A549 (cell line): Measurements from ENCODE around the gene TPCN2. TPM values are rescaled to one million over a fixed set of nuclear protein-coding genes. Genes with fewer than 3 reads are reported as not detected.

ENCODE experiments used
- ATAC-seq, 2 experiments: fragments of 200-7000 bp in 1 of 2; fragments of >200 bp in 1 of 2; cut with Nextera tagmentation in 1 of 2; cut with Tn5 transposase in 1 of 2; 3 replicates each; pipeline versions ENCODE4 v1.8.0 to v1.9.1; 2018 to 2020; ENCODE audit warnings: mild to moderate bottlenecking in 1 of 2, moderate library complexity in 1 of 2
- CTCF ChIA-PET: fragments of 300-600 bp; sonication (Branson Sonifier 250); formaldehyde crosslinking; extraction: SDS; loops from one replicate; lab custom pipeline; 2021; ENCODE audit warnings: antibody characterized with exemption, inconsistent platforms; lab: Yijun Ruan, JAX
- POLR2A ChIA-PET: fragments of 350-600 bp; formaldehyde crosslinking; extraction: SDS; loops from one replicate; lab custom pipeline; 2021; ENCODE audit warnings: antibody characterized with exemption, inconsistent platforms; lab: Yijun Ruan, JAX
- DNase-seq, 2 experiments: peaks; one replicate each; pipeline versions ENCODE4 v3.0.0 to v3.0.0-alpha.2; 2011 to 2016; ENCODE audit warnings: low read depth in 1 of 2, low spot score in 1 of 2
- FAIRE-seq: peaks from 2 replicates; lab custom pipeline; 2011; peaks lifted over from hg19 to GRCh38; lab: Jason Lieb, UNC
- H3K27ac ChIP-seq, 2 experiments: fragments of >200 bp; sonication (Bioruptor Twin); formaldehyde crosslinking; 3 replicates each; pipeline ENCODE4 v1.5.1; 2016 to 2017
- H3K4me1 ChIP-seq: fragments of >200 bp; sonication (Bioruptor Twin); formaldehyde crosslinking; 3 replicates; pipeline ENCODE4 v1.6.1; 2016
- H3K4me2 ChIP-seq: fragments of >200 bp; sonication (Bioruptor Twin); formaldehyde crosslinking; 3 replicates; pipeline ENCODE4 v1.6.1; 2016
- H3K4me3 ChIP-seq: fragments of >200 bp; sonication (Bioruptor Twin); formaldehyde crosslinking; 3 replicates; pipeline ENCODE4 v1.5.1; 2016
- H3K9me3 ChIP-seq: fragments of >200 bp; sonication (Bioruptor Twin); formaldehyde crosslinking; 3 replicates; pipeline ENCODE4 v1.6.1; 2016
- BHLHE40 ChIP-seq: IDR thresholded peaks from 2 replicates; pipeline ENCODE4 v1.6.1; 2012; ENCODE audit warnings: low read depth, low read length, inconsistent platforms
- CEBPB ChIP-seq, 2 experiments: fragments of >200 bp in 1 of 2; sonication (Bioruptor Twin) in 1 of 2; formaldehyde crosslinking in 1 of 2; IDR thresholded peaks; 2 replicates each; pipeline ENCODE4 v1.6.1; 2012 to 2016
- E2F6 ChIP-seq: IDR thresholded peaks from 2 replicates; pipeline ENCODE4 v1.6.1; 2012; ENCODE audit warnings: low read depth, borderline replicate concordance
- ESRRA ChIP-seq: fragments of 150-350 bp; IDR thresholded peaks from 2 replicates; pipeline ENCODE4 v1.6.1; 2014; ENCODE audit warnings: mild to moderate bottlenecking, low read length, borderline replicate concordance
- FOSL2 ChIP-seq, 2 experiments: fragments of 450-650 bp in 1 of 2; fragments of >200 bp in 1 of 2; sonication (Bioruptor Twin) in 1 of 2; formaldehyde crosslinking; IDR thresholded peaks; 2 replicates each; pipeline versions ENCODE4 v1.5.0 to v1.6.1; 2016 to 2020; ENCODE audit warnings: mild to moderate bottlenecking in 1 of 2, moderate library complexity in 1 of 2
- FOXS1 ChIP-seq: fragments of 250-450 bp; sonication (Bioruptor Pico); IDR thresholded peaks from 2 replicates; pipeline ENCODE4 v1.5.0; 2020; ENCODE audit warnings: mild to moderate bottlenecking, moderate library complexity
- HDAC2 ChIP-seq: fragments of 200-600 bp; sonication (generic); IDR thresholded peaks from 2 replicates; pipeline ENCODE4 v1.6.1; 2016
- HOXA7 ChIP-seq: fragments of 250-450 bp; sonication (Bioruptor Pico); IDR thresholded peaks from 2 replicates; pipeline ENCODE4 v1.5.0; 2020; ENCODE audit warnings: mild to moderate bottlenecking, moderate library complexity
- HOXB13 ChIP-seq: fragments of 250-450 bp; sonication (Bioruptor Pico); IDR thresholded peaks from 2 replicates; pipeline ENCODE4 v1.5.0; 2020; ENCODE audit warnings: low read depth, mild to moderate bottlenecking, moderate library complexity
- JUN ChIP-seq, 2 experiments: fragments of >200 bp; sonication (Bioruptor Twin); formaldehyde crosslinking; IDR thresholded peaks; 2 replicates in 1 of 2; 3 replicates in 1 of 2; pipeline ENCODE4 v1.6.1; 2016 to 2017
- KDM1A ChIP-seq: fragments of 200-600 bp; sonication (generic); IDR thresholded peaks from 2 replicates; pipeline ENCODE4 v1.6.1; 2016; ENCODE audit warnings: low read depth, mild to moderate bottlenecking
- KDM5A ChIP-seq: fragments of 200-600 bp; sonication (generic); IDR thresholded peaks from 2 replicates; pipeline ENCODE4 v1.6.1; 2016; ENCODE audit warnings: antibody characterized with exemption, mild to moderate bottlenecking
- MAFK ChIP-seq: fragments of 450-650 bp; IDR thresholded peaks from 2 replicates; pipeline ENCODE4 v1.6.1; 2014; ENCODE audit not compliant: partially characterized antibody
- MAZ ChIP-seq: fragments of 150-350 bp; IDR thresholded peaks from 2 replicates; pipeline ENCODE4 v1.6.1; 2014; ENCODE audit warnings: antibody characterized with exemption, low read depth, low read length, borderline replicate concordance
- MYC ChIP-seq: IDR thresholded peaks from 2 replicates; pipeline ENCODE4 v1.6.1; 2012; ENCODE audit warnings: mild to moderate bottlenecking, inconsistent platforms, low read length, improper control_type of control experiment, borderline replicate concordance
- NR3C1 ChIP-seq: fragments of >200 bp; sonication (Bioruptor Twin); formaldehyde crosslinking; IDR thresholded peaks from 3 replicates; pipeline ENCODE4 v1.6.1; 2017
- PHF8 ChIP-seq: fragments of 200-600 bp; sonication (generic); IDR thresholded peaks from 2 replicates; pipeline ENCODE4 v1.6.1; 2016; ENCODE audit warnings: low read depth, mild to moderate bottlenecking, antibody characterized with exemption, moderate library complexity, borderline replicate concordance
- POLR2A ChIP-seq: IDR thresholded peaks from 2 replicates; pipeline ENCODE4 v1.6.1; 2012; ENCODE audit warnings: mild to moderate bottlenecking, low read length
- RNF2 ChIP-seq: fragments of 200-600 bp; sonication (generic); IDR thresholded peaks from 2 replicates; pipeline ENCODE4 v1.6.1; 2016; ENCODE audit warnings: low read depth, mild to moderate bottlenecking, antibody characterized with exemption, moderate library complexity, borderline replicate concordance
- SMC3 ChIP-seq: fragments of >200 bp; sonication (Bioruptor Twin); formaldehyde crosslinking; IDR thresholded peaks from 3 replicates; pipeline ENCODE4 v1.6.1; 2018; ENCODE audit warnings: inconsistent platforms
- TFCP2L1 ChIP-seq: fragments of 250-450 bp; sonication (Bioruptor Pico); IDR thresholded peaks from 2 replicates; pipeline ENCODE4 v1.5.0; 2021; ENCODE audit warnings: mild to moderate bottlenecking
- TP53 ChIP-seq: fragments of 250-450 bp; sonication (Bioruptor Pico); IDR thresholded peaks from 2 replicates; pipeline ENCODE4 v1.5.0; 2021; ENCODE audit warnings: mild to moderate bottlenecking, moderate library complexity
- ZSCAN20 ChIP-seq: fragments of 250-450 bp; sonication (Bioruptor Pico); IDR thresholded peaks from 2 replicates; pipeline ENCODE4 v1.8.0; 2022; ENCODE audit warnings: mild to moderate bottlenecking, moderate library complexity
- WGBS: methylation state at CpG from one replicate; pipeline ENCODE4 v1.1.6; 2017; ENCODE audit errors: missing lambda C conversion rate; 5-methylcytosine and 5-hydroxymethylcytosine counted together
- polyA plus RNA-seq, 4 experiments: library from polyadenylated mRNA; depleted of rRNA in 3 of 4; stranded (reverse); fragments of >200 nt; fragmentation: RNase III in 1 of 4; extraction: RNeasy Plus Mini Kit Qiagen cat#74134 plus additional on column Dnase treatment in 1 of 4; gene quantifications; 2 replicates in 3 of 4; 3 replicates in 1 of 4; pipeline ENCODE4 v1.2.3, GENCODE V29; 2011 to 2017
- TF ChIP-seq, protein P1 (sequence below): fragments of >200 bp; sonication (Bioruptor Twin); formaldehyde crosslinking; IDR thresholded peaks from 3 replicates; pipeline ENCODE4 v1.6.1; 2016

TPCN2 gene
- polyA plus RNA-seq, 2 of the 4 experiments (the other 2 are of a cell fraction), result 8.1 to 8.8 TPM

GRCh38 chr11:69116671-69117070 is 67.9 kb downstream of the TPCN2 start:
- DNase-seq (no peak), ATAC-seq (no peak), FAIRE-seq (no peak)
- Histone ChIP-seq H3K4me1 (peaks cover 25% of the 10 kb centered on the region), H3K27ac (peak overlapping the region; percentile 65 to 74; a peak in 4 of 6 replicates), H3K4me3 (no peak overlapping the region), H3K4me2 (no peak overlapping the region), H3K9me3 (peaks cover 9% of the 10 kb centered on the region; the same call in 1 of the 3 replicates)
- WGBS, result 93% methylated on average over 9 of the region's 10 CpGs
- CTCF ChIA-PET, result interaction anchor here (0.7 to 7.2 kb wide), 4 partner anchors 14 to 527 kb away, joined by 3 to 41 read pairs (median 24); no protein-coding TSS in a partner anchor
- TF ChIP-seq ZSCAN20 (CRISPR knock-in tag) (no peak), JUN (IDR thresholded peaks at IDR 0.05) (no peak), TP53 (CRISPR knock-in tag) (no peak), E2F6 (no peak), FOSL2 (IDR thresholded peaks at IDR 0.05) (no peak), FOSL2 (CRISPR knock-in tag; IDR thresholded peaks at IDR 0.05) (no peak), POLR2A (no peak), SMC3 (no peak), HOXA7 (CRISPR knock-in tag) (no peak), MAFK (no peak), TFCP2L1 (CRISPR knock-in tag) (no peak), RNF2 (no peak), HDAC2 (no peak), MAZ (no peak), MYC (no peak), BHLHE40 (no peak), NR3C1 (no peak), FOXS1 (no peak), HOXB13 (CRISPR knock-in tag) (no peak), PHF8 (no peak)
- TF ChIP-seq, protein P1, sequence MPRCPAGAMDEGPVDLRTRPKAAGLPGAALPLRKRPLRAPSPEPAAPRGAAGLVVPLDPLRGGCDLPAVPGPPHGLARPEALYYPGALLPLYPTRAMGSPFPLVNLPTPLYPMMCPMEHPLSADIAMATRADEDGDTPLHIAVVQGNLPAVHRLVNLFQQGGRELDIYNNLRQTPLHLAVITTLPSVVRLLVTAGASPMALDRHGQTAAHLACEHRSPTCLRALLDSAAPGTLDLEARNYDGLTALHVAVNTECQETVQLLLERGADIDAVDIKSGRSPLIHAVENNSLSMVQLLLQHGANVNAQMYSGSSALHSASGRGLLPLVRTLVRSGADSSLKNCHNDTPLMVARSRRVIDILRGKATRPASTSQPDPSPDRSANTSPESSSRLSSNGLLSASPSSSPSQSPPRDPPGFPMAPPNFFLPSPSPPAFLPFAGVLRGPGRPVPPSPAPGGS, result no peak
- POLR2A ChIA-PET, result no interaction called here

- H3K27ac ChIP-seq, result peak overlapping the region; percentile 91 to 98; a peak in 4 of 6 replicates
- ATAC-seq (no peak), DNase-seq (no peak), FAIRE-seq (no peak)
- H3K9me3 ChIP-seq, result peaks cover 9% of the 10 kb centered on the region; the same call in 1 of the 3 replicates
- H3K4me1 ChIP-seq, result peaks cover 41% of the 10 kb centered on the region
- WGBS, result 81% methylated on average over 2 of the region's 2 CpGs
- H3K4me2 ChIP-seq, result no peak overlapping the region
- no peak overlapping the region for H3K4me3 ChIP-seq
- ChIA-PET POLR2A (no interaction called here), CTCF (interaction anchor here (0.8 to 7.2 kb wide), 5 partner anchors 15 to 551 kb away, joined by 3 to 41 read pairs (median 5); no protein-coding TSS in a partner anchor)
- TF ChIP-seq ESRRA (no peak), FOSL2 (IDR thresholded peaks at IDR 0.05) (no peak), FOSL2 (CRISPR knock-in tag; IDR thresholded peaks at IDR 0.05) (no peak), KDM1A (no peak), CEBPB (IDR thresholded peaks at IDR 0.05) (no peak), NR3C1 (no peak), KDM5A (no peak)
These were observed 70.5 kb downstream of the TPCN2 start for GRCh38 chr11:69119190-69119589.
